A673 (cell line): Measurements from ENCODE around the gene MEF2A.

Source experiments
- CTCF ChIP-seq: fragments of 300-800, 200-600 bp; sonication (generic); conservative IDR thresholded peaks from 2 replicates; pipeline ENCODE4 v1.5.1; 2017; ENCODE audit warnings: low read depth, mild to moderate bottlenecking, antibody characterized with exemption, low read length, moderate library complexity, mixed read lengths
- EZH2 ChIP-seq: fragments of 200-600 bp; sonication (generic); IDR thresholded peaks from 2 replicates; pipeline ENCODE4 v1.6.1; 2017; ENCODE audit warnings: borderline replicate concordance, low read depth, mild to moderate bottlenecking, mixed read lengths, antibody characterized with exemption, low read length; ENCODE audit not compliant: poor library complexity, severe bottlenecking

DNA sequence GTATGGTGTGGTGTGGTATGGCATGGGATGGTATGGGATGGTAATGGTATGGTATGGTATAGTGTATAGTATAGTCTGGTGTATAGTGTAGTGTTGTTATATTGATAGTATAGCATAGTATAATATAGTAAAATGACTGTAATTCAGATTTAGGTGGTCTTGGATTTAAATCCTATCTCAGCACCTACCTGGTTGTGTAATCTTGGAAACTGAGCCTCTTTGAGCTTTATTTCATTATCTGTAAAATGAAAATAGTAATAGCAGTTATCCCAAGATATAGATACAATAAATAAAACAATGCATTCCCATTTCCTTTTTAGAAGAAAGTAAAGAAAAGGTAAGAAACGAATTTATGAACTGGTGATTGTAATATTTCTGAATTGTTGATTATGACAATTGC lies 27.5 kb upstream of the MEF2A start:
- TF ChIP-seq CTCF, result no peak
- TF ChIP-seq EZH2, result no peak
